Calu3 (cell line): ENCODE measurements around the gene ZNF710. TPM values are rescaled to one million over a fixed set of nuclear protein-coding genes. Genes with fewer than 3 reads are reported as not detected.

Source experiments
- BruUV-seq: library from RNA; stranded (reverse); fragments of 400-500 nt; replicated peaks from 2 replicates; lab custom pipeline; 2021; lab: Mats Ljungman, UMichigan
- CTCF ChIA-PET: fragments of 300-600 bp; sonication (Branson Sonifier 250); formaldehyde crosslinking; loops from one replicate; lab custom pipeline; 2022; ENCODE audit warnings: antibody characterized with exemption; lab: Charles Lee
- DNase-seq: peaks from one replicate; pipeline ENCODE4 v3.0.0; 2022
- H3K27ac Mint-ChIP-seq: one replicate; pipeline ENCODE4 v1.8.0; 2022; ENCODE audit warnings: mixed read lengths; ENCODE audit not compliant: unreplicated experiment
- H3K27me3 Mint-ChIP-seq: one replicate; pipeline ENCODE4 v1.8.0; 2022; ENCODE audit warnings: mixed read lengths; ENCODE audit not compliant: unreplicated experiment
- H3K36me3 Mint-ChIP-seq: one replicate; pipeline ENCODE4 v1.8.0; 2022; ENCODE audit warnings: mild to moderate bottlenecking, moderate library complexity, mixed read lengths; ENCODE audit not compliant: insufficient read depth, unreplicated experiment
- H3K4me1 Mint-ChIP-seq: one replicate; pipeline ENCODE4 v1.8.0; 2022; ENCODE audit warnings: mild to moderate bottlenecking, low read depth, mixed read lengths; ENCODE audit not compliant: unreplicated experiment
- H3K4me3 Mint-ChIP-seq: one replicate; pipeline ENCODE4 v1.8.0; 2022; ENCODE audit warnings: mild to moderate bottlenecking, low read depth, moderate library complexity, mixed read lengths; ENCODE audit not compliant: unreplicated experiment
- H3K9me3 Mint-ChIP-seq: one replicate; pipeline ENCODE4 v1.8.0; 2022; ENCODE audit warnings: low read depth, mixed read lengths; ENCODE audit not compliant: unreplicated experiment
- CTCF ChIP-seq: fragments of 200-600 bp; IDR thresholded peaks from one replicate; pipeline ENCODE4 v1.8.0; 2022; ENCODE audit warnings: antibody characterized with exemption; ENCODE audit not compliant: unreplicated experiment
- intact Hi-C: fragments of 100-400 bp; cut with micrococcal nuclease; formaldehyde crosslinking; loops from one replicate; pipeline ENCODE4 v1.10.0; 2022; ENCODE audit not compliant: unreplicated experiment
- total RNA-seq: library from RNA; stranded (reverse); gene quantifications from 2 replicates; pipeline ENCODE4 v1.2.3, GENCODE V29; 2022

Gene ZNF710
- total RNA-seq, 1 experiment from 2014 or later: 15.4 TPM

GRCh38 chr15:90001683-90002427 lies 731 bp downstream of the ZNF710 start:
- DNase-seq: peak; percentile 61
- CTCF ChIA-PET: interaction anchor here (0.6 to 0.7 kb wide), 2 partner anchors 53 to 117 kb away, joined by 3 to 4 read pairs; no protein-coding TSS in a partner anchor
- H3K9me3 Mint-ChIP-seq: no peaks in the 10 kb centered on the region

GRCh38 chr15:90002428-90002844 lies 1.3 kb downstream of the ZNF710 start:
- no TSS peak for BruUV-seq
- Mint-ChIP-seq H3K27ac (peak overlapping the region; percentile 81), H3K27me3 (no peaks in the 10 kb centered on the region), H3K4me1 (peaks cover 37% of the 10 kb centered on the region), H3K9me3 (no peaks in the 10 kb centered on the region), H3K36me3 (peaks cover 29% of the 10 kb centered on the region), H3K4me3 (peak overlapping the region; percentile 71)
- CTCF ChIA-PET: no interaction called here
- DNase-seq: peak; percentile 49
- intact Hi-C loops: loop anchor here (10.0 kb wide), 1 partner anchor 52 kb away; no protein-coding TSS in a partner anchor
- no peak for TF ChIP-seq CTCF

More at GRCh38 chr15:90001683-90002427, 731 bp downstream of the ZNF710 start:
- H3K27ac Mint-ChIP-seq: peak overlapping the region; percentile 81
- H3K27me3 Mint-ChIP-seq: no peaks in the 10 kb centered on the region
- intact Hi-C loops: loop anchor here (10.0 kb wide), 1 partner anchor 53 kb away; no protein-coding TSS in a partner anchor
- TF ChIP-seq CTCF: no peak
- no TSS peak for BruUV-seq
- peaks cover 29% of the 10 kb centered on the region for H3K36me3 Mint-ChIP-seq
- H3K4me1 Mint-ChIP-seq: peaks cover 37% of the 10 kb centered on the region
- H3K4me3 Mint-ChIP-seq: peak overlapping the region; percentile 71

- TF ChIP-seq CTCF: no peak
- Mint-ChIP-seq H3K9me3 (no peaks in the 10 kb centered on the region), H3K4me1 (peaks cover 29% of the 10 kb centered on the region), H3K4me3 (no peak overlapping the region), H3K36me3 (peaks cover 29% of the 10 kb centered on the region), H3K27ac (no peak overlapping the region), H3K27me3 (no peaks in the 10 kb centered on the region)
- CTCF ChIA-PET: no interaction called here
- no TSS peak for BruUV-seq
- intact Hi-C loops: loop anchor here (10.0 kb wide), 1 partner anchor 51 kb away; no protein-coding TSS in a partner anchor
- no peak for DNase-seq
Measured at GRCh38 chr15:90003736-90004135, 2.6 kb downstream of the ZNF710 start.

GRCh38 chr15:90004252-90004651 lies 3.1 kb downstream of the ZNF710 start:
- BruUV-seq: no TSS peak

More at GRCh38 chr15:90004252-90004651, 3.1 kb downstream of the ZNF710 start:
- no peak for TF ChIP-seq CTCF
- peaks cover 24% of the 10 kb centered on the region for H3K4me1 Mint-ChIP-seq
- CTCF ChIA-PET: interaction anchor here (0.9 to 1.1 kb wide), 2 partner anchors 30 to 83 kb away, joined by 3 read pairs; no protein-coding TSS in a partner anchor
- H3K27ac Mint-ChIP-seq: no peak overlapping the region
- DNase-seq: no peak
- no peaks in the 10 kb centered on the region for H3K9me3 Mint-ChIP-seq
- H3K27me3 Mint-ChIP-seq: no peaks in the 10 kb centered on the region
- peaks cover 29% of the 10 kb centered on the region for H3K36me3 Mint-ChIP-seq
- no peak overlapping the region for H3K4me3 Mint-ChIP-seq
- intact Hi-C loops: loop anchor here (10.0 kb wide), 1 partner anchor 51 kb away; no protein-coding TSS in a partner anchor
